ENCODE data around the gene GALNT16.
"Not testable (repeated sequence)": the region's sequence is repeated elsewhere in the genome, so short reads cannot be mapped to it uniquely, and the experiment has no call there.

The GALNT16 gene

GRCh38 chr14:69259527-69260189 lies at the start of gene GALNT16:
Gene GALNT16 (plus strand): TSS chr14:69260158. CDS start chr14:69260291, 133 bp downstream.
- DNase-seq (ENCODE audit: low read depth): no peak
- peak; percentile 22; the same call in 1 of the 2 replicates for TF ChIP-seq CTCF (conservative IDR thresholded peaks at IDR 0.05; ENCODE audit: low read length)
- peak within 1 kb of the TSS; percentile 64 for H3K4me3 ChIP-seq (ENCODE audit: low read length)

- TF ChIP-seq CTCF (conservative IDR thresholded peaks at IDR 0.05; ENCODE audit: low read length): no peak
- H3K4me3 ChIP-seq (ENCODE audit: low read length): no peak overlapping the region
- no peak for DNase-seq (ENCODE audit: low read depth)
Observed at GRCh38 chr14:69214393-69214792, 45.6 kb upstream of the GALNT16 start.

GRCh38 chr14:69217663-69218062 lies 42.3 kb upstream of the GALNT16 start:
- DNase-seq (ENCODE audit: low read depth); H3K4me3 ChIP-seq (ENCODE audit: low read length): not testable (repeated sequence)

- DNase-seq (ENCODE audit: low read depth): no peak
- no peak overlapping the region for H3K4me3 ChIP-seq (ENCODE audit: low read length)
- no peak for TF ChIP-seq CTCF (conservative IDR thresholded peaks at IDR 0.05; ENCODE audit: low read length)
Observed at GRCh38 chr14:69224946-69225345, 35.0 kb upstream of the GALNT16 start.

GRCh38 chr14:69226178-69226577 lies 33.8 kb upstream of the GALNT16 start:
- no peak for TF ChIP-seq CTCF (conservative IDR thresholded peaks at IDR 0.05; ENCODE audit: low read length)
- no peak for DNase-seq (ENCODE audit: low read depth)
- no peak overlapping the region for H3K4me3 ChIP-seq (ENCODE audit: low read length)

- TF ChIP-seq CTCF (conservative IDR thresholded peaks at IDR 0.05; ENCODE audit: low read length): no peak
- peak; percentile 40 for DNase-seq (ENCODE audit: low read depth)
- no peak overlapping the region for H3K4me3 ChIP-seq (ENCODE audit: low read length)
Observed at GRCh38 chr14:69226736-69227135, 33.2 kb upstream of the GALNT16 start.

GRCh38 chr14:69231486-69231885 lies 28.5 kb upstream of the GALNT16 start:
- no peak for DNase-seq (ENCODE audit: low read depth)

More at GRCh38 chr14:69231486-69231885, 28.5 kb upstream of the GALNT16 start:
- no peak for TF ChIP-seq CTCF (conservative IDR thresholded peaks at IDR 0.05; ENCODE audit: low read length)
- no peak overlapping the region for H3K4me3 ChIP-seq (ENCODE audit: low read length)

Data from AG10803 (cell line).